Fibroblast of the aortic adventitia (primary cell): ENCODE measurements around the gene LEPROT. TPM values are rescaled to one million over a fixed set of nuclear protein-coding genes. Genes with fewer than 3 reads are reported as not detected.

Source experiments
- DNase-seq: peaks from one replicate; pipeline ENCODE4 v3.0.0-alpha.2; 2010; ENCODE audit warnings: low read depth
- H3K4me3 ChIP-seq: 2 replicates; pipeline ENCODE4 v1.5.1; 2011; ENCODE audit warnings: low read depth, mild to moderate bottlenecking, control low read depth, low read length, moderate library complexity
- CTCF ChIP-seq: IDR thresholded peaks from 2 replicates; pipeline ENCODE4 v1.5.1; 2011; ENCODE audit warnings: mild to moderate bottlenecking, low read length, control low read depth, inconsistent platforms; ENCODE audit not compliant: insufficient read depth
- small RNA-seq: library from RNA; depleted of rRNA; stranded (forward); fragments of <200 nt; gene quantifications from one replicate; pipeline ENCODE3, GENCODE V24; 2012
- total RNA-seq: library from RNA; depleted of rRNA; stranded (reverse); fragments of >200 nt; gene quantifications from 2 replicates; pipeline ENCODE4 v1.2.3, GENCODE V29; 2012; ENCODE audit warnings: low replicate concordance

The LEPROT gene
- total RNA-seq, 1 donor: 65.4 TPM

DNA sequence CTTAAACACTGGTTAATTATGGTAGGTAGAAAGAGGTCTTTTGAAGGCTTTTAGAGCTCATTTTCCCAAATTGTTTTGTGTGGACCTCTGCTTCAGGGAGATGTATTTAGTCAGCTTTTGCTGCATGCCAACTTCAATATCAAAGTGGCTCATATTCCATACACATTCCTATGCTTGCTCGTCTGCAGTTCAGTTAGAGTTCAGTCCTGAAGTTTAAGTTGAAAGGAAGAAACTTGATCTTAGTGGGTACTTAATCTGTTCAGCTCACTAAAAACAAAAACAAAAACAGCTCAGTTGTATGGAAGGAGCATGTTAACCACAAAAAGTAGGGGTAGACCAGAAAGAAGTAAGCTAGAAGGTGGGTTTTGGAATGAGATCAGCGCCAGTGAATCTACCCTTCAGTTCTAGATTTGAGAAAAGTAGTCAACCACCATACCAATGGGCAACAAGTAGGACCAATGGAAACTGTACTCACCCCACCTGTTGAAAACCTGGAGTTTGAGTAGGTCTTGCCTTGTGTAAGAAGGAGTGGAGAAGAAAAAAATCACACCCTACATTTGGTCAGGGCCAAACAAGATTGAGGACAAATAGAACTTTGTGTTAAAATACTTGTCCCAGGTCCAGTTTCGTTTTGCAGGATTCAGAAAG is 58.0 kb downstream of the LEPROT start:
- no peak overlapping the region for H3K4me3 ChIP-seq
- TF ChIP-seq CTCF: no peak
- DNase-seq: peak; percentile 44

DNA sequence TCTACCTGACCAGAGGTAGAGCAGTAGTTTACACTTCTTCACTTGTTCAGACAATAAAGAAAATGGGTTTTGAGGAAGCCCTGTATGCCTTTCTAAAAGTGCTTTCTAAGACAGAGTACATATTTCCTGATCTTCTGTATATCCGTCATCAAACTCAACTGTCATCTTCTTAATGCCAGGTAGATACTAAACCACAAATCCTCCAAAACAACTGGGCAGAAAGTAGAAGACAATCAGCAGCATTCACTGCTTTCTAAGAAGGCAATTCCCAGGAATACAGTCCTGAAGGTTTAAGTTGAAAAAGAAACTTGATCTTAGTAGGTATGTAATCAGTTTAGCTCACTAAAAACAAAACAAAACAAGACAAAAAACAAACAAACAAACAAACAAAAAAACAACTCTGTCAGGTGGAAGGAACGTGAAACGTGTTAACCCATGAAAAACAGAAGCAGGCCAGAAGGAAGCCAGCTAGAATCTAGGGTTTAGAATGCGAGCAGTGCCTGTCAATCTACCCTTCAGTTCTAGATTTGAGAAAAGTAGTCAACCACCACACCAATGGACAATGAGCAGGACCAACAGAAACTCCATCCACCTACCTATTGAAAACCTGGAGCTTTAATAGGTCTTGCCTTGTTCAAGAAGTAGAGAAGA is 59.2 kb downstream of the LEPROT start:
- no peak for DNase-seq
- TF ChIP-seq CTCF: no peak
- H3K4me3 ChIP-seq: no peak overlapping the region

GRCh38 chr1:65480684-65481405 is 60.4 kb downstream of the LEPROT start:
- TF ChIP-seq CTCF: no peak
- no peak overlapping the region for H3K4me3 ChIP-seq
- no peak for DNase-seq

- H3K4me3 ChIP-seq: no peak overlapping the region
- TF ChIP-seq CTCF: no peak
- DNase-seq: no peak
Measured at GRCh38 chr1:65483993-65484754, 63.7 kb downstream of the LEPROT start.

Small RNA genes lying within 50 kb of the gene (small RNA-seq; reads per million reads assigned to genes)
- gene RNU2-15P: not detected

Other genes starting within 250 kb of the LEPROT start
- gene DNAJC6, start 111.1 kb upstream of the LEPROT start, total RNA-seq: 0.49 and 0.72 TPM in 2 replicates
- 6.3 and 6.9 TPM in 2 replicates for gene LEPR, start within 50 bp of the LEPROT start, total RNA-seq